Liver (tissue), 9 donors: ENCODE results near the gene SP140. TPM values are rescaled to one million over a fixed set of nuclear protein-coding genes. Genes with fewer than 3 reads are reported as not detected.
"Not testable (repeated sequence)": the region's sequence is repeated elsewhere in the genome, so short reads cannot be mapped to it uniquely, and the experiment has no call there.

ENCODE experiments used
- DNase-seq: peaks from one replicate; pipeline ENCODE4 v3.0.0-alpha.2; 2017; ENCODE audit warnings: low spot score
- H3K27ac ChIP-seq, 2 donors: one replicate each; pipeline ENCODE4 v1.7.0; 2013; ENCODE audit warnings: inconsistent platforms in 2 of 2, low read length in 2 of 2, control low read depth in 1 of 2, low read depth in 1 of 2, mild to moderate bottlenecking in 1 of 2
- H3K27me3 ChIP-seq, 4 donors: one replicate each; pipeline versions ENCODE4 v1.6.1 to v1.7.0; 2013; ENCODE audit warnings: low read length in 3 of 4, inconsistent platforms in 1 of 4, mild to moderate bottlenecking in 1 of 4, moderate library complexity in 1 of 4; ENCODE audit not compliant: control insufficient read depth in 4 of 4, insufficient read depth in 4 of 4
- H3K36me3 ChIP-seq, 4 donors: one replicate each; pipeline versions ENCODE4 v1.6.1 to v1.7.0; 2013; ENCODE audit warnings: low read length in 3 of 4, mild to moderate bottlenecking in 3 of 4, low read depth in 1 of 4, moderate library complexity in 1 of 4; ENCODE audit not compliant: control insufficient read depth in 4 of 4, insufficient read depth in 3 of 4
- H3K4me1 ChIP-seq, 4 donors: one replicate each; pipeline versions ENCODE4 v1.6.1 to v1.7.0; 2013; ENCODE audit warnings: low read length in 3 of 4, mild to moderate bottlenecking in 3 of 4, moderate library complexity in 1 of 4; ENCODE audit not compliant: control insufficient read depth in 4 of 4, insufficient read depth in 4 of 4
- H3K4me3 ChIP-seq, 3 donors: one replicate each; pipeline versions ENCODE4 v1.6.1 to v1.7.0; 2013; ENCODE audit warnings: low read length in 3 of 3, control low read depth in 1 of 3, low read depth in 1 of 3, mild to moderate bottlenecking in 1 of 3
- H3K9ac ChIP-seq, 2 donors: one replicate each; pipeline ENCODE4 v1.7.0; 2013; ENCODE audit warnings: low read length in 2 of 2, mild to moderate bottlenecking in 2 of 2, moderate library complexity in 2 of 2, control low read depth in 1 of 2, low read depth in 1 of 2
- H3K9me3 ChIP-seq, 4 donors: one replicate each; pipeline versions ENCODE4 v1.6.1 to v1.7.0; 2013; ENCODE audit warnings: low read length in 3 of 4; ENCODE audit not compliant: control insufficient read depth in 4 of 4
- ATF3 ChIP-seq: IDR thresholded peaks from 2 replicates; pipeline ENCODE4 v1.6.1; 2016; ENCODE audit warnings: antibody characterized with exemption
- CTCF ChIP-seq: fragments of 150-350 bp; IDR thresholded peaks from 2 replicates; pipeline ENCODE4 v1.5.1; 2017; ENCODE audit warnings: improper control_type of control experiment, low read depth, low read length; ENCODE audit not compliant: missing input control
- HNF4A ChIP-seq, 2 donors: conservative IDR thresholded peaks; 2 replicates each; pipeline ENCODE4 v1.6.1; 2016; ENCODE audit warnings: antibody characterized with exemption in 2 of 2, mild to moderate bottlenecking in 2 of 2
- HNF4G ChIP-seq: IDR thresholded peaks from 2 replicates; pipeline ENCODE4 v1.6.1; 2016; ENCODE audit warnings: antibody characterized with exemption
- JUND ChIP-seq, 2 donors: IDR thresholded peaks; 2 replicates each; pipeline ENCODE4 v1.6.1; 2016; ENCODE audit warnings: antibody characterized with exemption in 2 of 2
- MAX ChIP-seq: IDR thresholded peaks from 2 replicates; pipeline ENCODE4 v1.6.1; 2016; ENCODE audit warnings: antibody characterized with exemption
- RAD21 ChIP-seq, 2 donors: IDR thresholded peaks; 2 replicates each; pipeline ENCODE4 v1.6.1; 2016; ENCODE audit warnings: antibody characterized with exemption in 2 of 2, mild to moderate bottlenecking in 2 of 2
- YY1 ChIP-seq: IDR thresholded peaks from 2 replicates; pipeline ENCODE4 v1.6.1; 2016; ENCODE audit warnings: antibody characterized with exemption, mild to moderate bottlenecking
- ZBTB33 ChIP-seq: IDR thresholded peaks from 2 replicates; pipeline ENCODE4 v1.6.1; 2016; ENCODE audit warnings: antibody characterized with exemption
- WGBS: extraction: QIAGEN DNeasy Blood & Tissue Kit; methylation state at CpG from one replicate; pipeline ENCODE4 v1.1.7; 2013; 5-methylcytosine and 5-hydroxymethylcytosine counted together
- polyA plus RNA-seq, 2 donors: library from polyadenylated mRNA; stranded (reverse) in 1 of 2; unstranded in 1 of 2; fragments of 200-250 nt in 1 of 2; fragments of >200 nt in 1 of 2; fragmentation: Nextera tagmentation in 1 of 2; extraction: Ambion mirVana in 1 of 2; gene quantifications; one replicate each; pipeline versions ENCODE4 v1.2.1 to v1.2.3, GENCODE V29; 2013 to 2015
- total RNA-seq, 2 donors: library from RNA; depleted of rRNA; stranded (reverse); fragments of >200 nt; gene quantifications; one replicate each; pipeline ENCODE4 v1.2.3, GENCODE V29; 2014
- donor health status: healthy.
- donor health status: healthy.
- donor health status: healthy.
- donor health status: healthy.
- donor health status: healthy.

The SP140 gene
- total and polyA plus RNA-seq, 4 donors: 0.40 to 1.8 (median 0.77) TPM

GRCh38 chr2:230341936-230342528 lies 116.5 kb downstream of the SP140 start:
- not testable (repeated sequence) for H3K4me1 ChIP-seq, H3K4me3 ChIP-seq, H3K9ac ChIP-seq, H3K27ac ChIP-seq, DNase-seq, H3K27me3 ChIP-seq, H3K36me3 ChIP-seq, H3K9me3 ChIP-seq
- 91% methylated on average over 31 of the region's 33 CpGs for WGBS

- H3K4me3 ChIP-seq, H3K27me3 ChIP-seq, H3K36me3 ChIP-seq, H3K27ac ChIP-seq, H3K9ac ChIP-seq, DNase-seq, H3K9me3 ChIP-seq: not testable (repeated sequence)
- WGBS: 93% methylated on average over 2 of the region's 2 CpGs
- H3K4me1 ChIP-seq: peaks cover 3 to 13% (median 6%) of the 10 kb centered on the region in 4 donors
These were observed 117.6 kb downstream of the SP140 start for GRCh38 chr2:230343041-230343624.

- Histone ChIP-seq H3K4me1 (peaks cover 3 to 15% (median 7%) of the 10 kb centered on the region in 4 donors), H3K9ac (no peak overlapping the region), H3K4me3 (no peak overlapping the region), H3K9me3 (no peaks in the 10 kb centered on the region), H3K27ac (no peak overlapping the region), H3K27me3 (no peaks in the 10 kb centered on the region), H3K36me3 (no peaks in the 10 kb centered on the region)
- DNase-seq: no peak
- 84% methylated on average over 1 of the region's 1 CpG for WGBS
- TF ChIP-seq YY1 (no peak), JUND (IDR thresholded peaks at IDR 0.05) (no peak), ZBTB33 (no peak), MAX (no peak), ATF3 (no peak), RAD21 (IDR thresholded peaks at IDR 0.05) (no peak), CTCF (no peak), HNF4A (conservative IDR thresholded peaks at IDR 0.05) (no peak), HNF4G (no peak)
These were observed 118.2 kb downstream of the SP140 start for GRCh38 chr2:230343747-230344146.
